NCI-H1092 (cell line): ENCODE measurements around the gene F11R.
A peak's percentile ranks its signal among the peaks of the same experiment; 100 is the strongest.
"Not testable (repeated sequence)": the region's sequence is repeated elsewhere in the genome, so short reads cannot be mapped to it uniquely, and the experiment has no call there.

Experiments
- DNase-seq: peaks from one replicate; lab custom pipeline; 2025; lab: John Stamatoyannopoulos, UW

Gene F11R

DNA sequence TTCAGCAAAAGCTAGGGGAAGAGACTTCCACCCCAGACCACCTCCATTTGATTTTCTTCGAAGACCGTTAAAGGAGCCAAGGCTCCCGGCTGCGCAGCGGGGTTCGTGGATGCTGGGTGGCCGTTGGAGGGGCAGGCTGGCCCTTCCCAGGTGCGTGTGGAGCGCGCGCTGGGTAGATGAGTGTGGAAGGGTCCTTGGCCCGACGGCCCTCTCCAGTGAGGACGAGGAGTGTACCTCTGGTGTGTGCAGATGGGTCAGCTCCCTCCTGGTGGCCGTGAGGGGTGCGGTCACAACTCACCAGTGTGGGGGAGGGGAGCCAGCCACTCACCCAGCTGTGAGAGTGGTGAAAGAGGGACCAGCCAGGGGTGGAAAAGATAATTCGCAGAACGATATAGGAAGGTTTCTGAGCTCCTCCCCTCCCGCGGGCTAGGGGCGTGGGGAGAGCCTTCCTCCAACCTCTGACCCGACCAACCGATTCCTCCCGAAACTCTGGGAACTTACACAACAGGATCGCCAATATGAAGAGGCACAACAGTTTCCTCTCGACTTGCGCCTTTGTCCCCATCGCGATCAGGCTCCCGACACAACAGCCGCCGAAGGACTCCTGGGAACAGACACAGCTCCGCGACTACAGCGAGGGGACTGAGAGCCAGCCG, at the start of gene F11R:
F11R (minus strand) TSS at position 644 of the 656 bp plus-strand sequence; CDS start at position 565, 79 bp downstream.
- DNase-seq = peak; percentile 22

DNA sequence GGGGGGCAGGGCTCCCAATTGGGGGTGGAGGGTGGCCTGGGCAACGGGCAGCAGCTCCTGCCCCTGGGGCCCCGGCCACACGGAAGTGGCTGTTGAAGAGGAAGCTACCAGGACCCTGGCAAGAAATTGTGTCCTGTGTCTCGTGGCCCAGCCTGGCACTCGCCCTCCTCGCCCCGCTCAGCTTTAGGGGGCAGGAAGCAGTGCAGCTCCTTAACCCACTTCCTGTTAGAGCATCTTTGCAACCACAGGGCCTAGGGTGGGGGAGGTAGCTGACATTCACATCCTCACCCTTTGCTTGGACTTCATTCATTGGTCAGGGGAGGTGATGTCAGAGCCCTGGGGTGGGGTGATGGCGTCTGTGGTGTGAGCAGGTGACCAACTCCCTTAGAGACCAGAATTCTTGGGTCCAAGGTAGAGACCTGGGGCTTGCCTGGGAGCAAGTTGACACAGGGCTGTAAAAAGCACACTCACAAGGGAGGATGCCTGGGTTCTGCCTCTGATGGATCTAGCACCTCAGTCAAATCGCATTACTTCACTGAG, 48.8 kb upstream of the F11R start, which contains the start of gene ARHGAP30:
ARHGAP30 (minus strand) TSS at position 161 of the 540 bp plus-strand sequence. CDS start 267 bp downstream, outside the sequence.
- no peak for DNase-seq

DNA sequence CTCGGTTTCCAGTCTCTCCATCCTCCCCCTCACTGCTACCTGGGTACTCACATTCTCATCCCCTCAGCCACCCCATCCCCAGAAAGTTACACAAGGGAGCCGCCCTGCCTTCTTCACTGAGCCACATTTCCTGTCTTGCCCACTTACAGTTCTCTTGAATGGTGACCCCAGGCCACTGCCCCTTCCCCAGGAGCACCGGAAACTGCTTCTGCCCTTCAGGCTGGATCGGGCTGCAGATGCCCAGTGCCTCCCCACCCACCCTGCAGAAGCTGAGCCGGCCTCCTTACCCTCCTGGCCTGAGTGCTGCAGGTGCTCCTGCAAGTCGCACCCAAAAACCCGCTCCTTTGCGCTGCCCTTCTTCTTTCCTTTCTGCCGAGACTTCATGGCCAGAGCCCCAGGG, 48.3 kb upstream of the F11R start:
- no peak for DNase-seq

DNA sequence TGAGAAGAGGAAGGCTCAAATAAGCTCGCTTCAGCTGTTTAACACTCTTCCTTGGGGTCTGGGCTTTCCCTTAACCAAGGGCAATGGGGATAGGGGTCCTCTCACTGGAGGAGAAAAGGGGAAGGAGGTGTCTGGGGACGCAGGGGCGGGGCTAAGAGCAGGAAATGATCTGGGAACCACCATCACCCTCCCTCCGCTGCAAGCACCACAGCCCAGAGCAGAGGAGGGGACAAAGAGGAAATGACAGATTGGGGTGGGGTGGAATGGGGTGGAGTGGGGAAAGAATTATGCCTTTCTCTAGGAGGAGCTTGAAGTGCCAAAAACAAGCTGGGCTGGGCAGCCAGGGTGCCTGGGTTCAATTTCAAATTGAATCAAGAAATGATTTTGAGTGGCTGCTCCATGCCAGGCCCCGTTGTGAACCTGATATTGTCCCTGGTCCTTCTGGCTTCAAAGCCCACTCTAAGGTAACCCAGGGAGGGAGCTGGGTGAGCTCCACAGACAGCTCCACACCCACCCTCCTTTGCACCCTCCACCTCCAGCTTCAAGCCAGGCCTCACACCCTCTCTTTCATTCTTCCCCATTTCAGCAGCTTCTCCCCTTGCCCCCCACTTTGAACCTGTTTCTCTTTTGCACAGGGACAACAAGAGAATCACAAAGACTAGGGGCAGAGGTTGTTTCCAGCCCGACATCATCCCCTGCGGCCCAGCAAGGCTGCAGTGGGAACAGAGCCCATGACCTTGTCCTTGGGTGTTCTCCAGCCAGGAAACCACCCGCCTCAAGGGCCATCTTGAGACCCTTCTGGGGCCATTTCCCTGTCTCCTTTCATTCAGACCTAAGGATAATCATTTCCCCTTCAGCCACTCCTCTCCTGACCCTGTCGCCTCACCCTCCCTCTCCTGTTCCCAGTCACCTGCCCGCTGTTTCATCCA, 47.6 kb upstream of the F11R start:
- no peak for DNase-seq

DNA sequence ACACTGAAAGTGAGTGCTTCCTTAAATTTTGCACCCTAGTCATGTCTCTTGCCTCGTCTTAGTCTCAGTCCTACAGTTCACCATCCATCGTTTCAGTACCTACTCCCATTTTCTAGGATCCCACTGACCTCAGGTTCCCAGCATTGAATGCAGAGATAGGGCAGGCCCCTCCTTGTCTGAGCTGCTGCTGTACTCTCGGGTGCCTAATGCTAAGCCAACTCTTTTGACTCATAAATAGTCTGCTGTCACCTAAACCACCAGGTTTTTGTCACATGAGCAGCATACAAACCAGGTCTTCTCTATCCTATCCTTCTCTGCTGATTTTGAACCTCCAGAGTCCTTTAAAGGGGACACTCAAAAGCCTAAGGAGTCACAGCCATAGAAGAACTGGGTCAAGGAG, 45.7 kb upstream of the F11R start:
- DNase-seq = no peak

DNA sequence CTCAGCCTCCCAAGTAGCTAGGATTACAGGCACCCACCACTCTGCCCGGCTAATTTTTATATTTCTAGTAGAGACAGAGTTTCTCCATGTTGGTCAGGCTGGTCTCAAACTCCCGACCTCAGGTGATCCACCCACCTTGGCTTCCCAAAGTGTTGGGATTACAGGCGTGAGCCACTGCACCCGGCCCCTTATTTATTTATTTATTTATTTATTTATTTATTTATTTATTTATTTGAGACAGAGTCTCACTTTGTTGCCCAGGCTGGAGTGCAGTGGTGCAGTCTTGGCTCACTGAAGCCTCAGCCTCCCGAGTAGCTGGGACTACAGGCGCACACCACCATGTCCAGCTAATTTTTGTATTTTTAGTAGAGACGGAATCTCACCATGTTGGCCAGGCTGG, 44.7 kb upstream of the F11R start:
- DNase-seq = not testable (repeated sequence)

DNA sequence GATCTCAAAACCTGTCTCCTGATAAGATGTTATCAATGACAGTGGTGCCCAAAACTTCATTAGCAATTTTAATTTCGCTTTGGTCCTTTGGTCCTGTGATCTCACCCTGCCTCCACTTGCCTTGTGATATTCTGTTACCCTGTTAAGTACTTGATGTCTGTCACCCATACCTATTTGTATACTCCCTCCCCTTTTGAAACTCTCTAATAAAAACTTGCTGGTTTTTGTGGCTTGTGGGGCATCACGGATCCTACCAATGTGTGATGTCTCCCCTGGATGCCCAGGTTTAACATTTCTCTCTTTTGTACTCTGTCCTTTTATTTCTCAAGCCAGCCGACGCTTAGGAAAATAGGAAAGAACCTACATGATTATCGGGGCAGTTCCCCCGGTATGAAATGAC, 43.0 kb upstream of the F11R start:
- not testable (repeated sequence) for DNase-seq

DNA sequence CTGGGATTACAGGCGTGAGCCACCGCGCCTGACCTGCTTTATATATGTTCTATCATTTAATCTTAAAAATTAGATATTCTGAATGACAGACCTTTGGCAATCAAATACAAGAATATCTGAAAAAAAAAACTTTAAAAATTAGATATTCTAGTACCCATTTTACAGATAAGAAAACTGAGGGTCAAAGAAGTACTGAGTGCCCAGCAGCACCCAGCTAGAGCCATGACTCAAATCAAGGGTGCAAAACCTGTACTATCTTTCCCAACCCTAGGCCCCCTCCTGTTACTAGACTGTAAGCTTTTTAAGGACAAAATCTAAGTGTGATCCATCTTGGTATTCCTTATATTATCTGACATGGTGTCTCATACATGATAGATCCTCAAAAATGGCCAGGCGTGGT, 40.5 kb upstream of the F11R start:
- DNase-seq = no peak

DNA sequence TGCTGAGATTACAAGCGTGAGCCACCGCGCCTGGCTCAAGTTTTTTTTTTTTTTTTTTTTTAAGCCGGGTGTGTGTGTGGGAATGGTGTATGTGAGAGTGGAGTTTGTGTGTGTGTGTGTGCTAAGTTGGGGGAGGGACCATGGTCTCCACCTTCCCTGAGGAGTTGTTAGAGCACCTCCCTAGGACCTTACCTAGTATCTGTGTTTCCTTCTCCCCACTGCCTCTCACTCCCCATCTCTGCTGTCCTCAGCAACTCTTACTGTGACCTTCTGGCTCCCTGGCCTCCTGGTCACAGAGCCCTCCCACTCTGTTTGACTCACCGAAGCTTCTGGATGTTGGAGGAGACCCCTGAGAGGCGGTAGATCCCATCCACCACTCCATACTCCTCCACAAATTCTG, 38.3 kb upstream of the F11R start:
- no peak for DNase-seq

DNA sequence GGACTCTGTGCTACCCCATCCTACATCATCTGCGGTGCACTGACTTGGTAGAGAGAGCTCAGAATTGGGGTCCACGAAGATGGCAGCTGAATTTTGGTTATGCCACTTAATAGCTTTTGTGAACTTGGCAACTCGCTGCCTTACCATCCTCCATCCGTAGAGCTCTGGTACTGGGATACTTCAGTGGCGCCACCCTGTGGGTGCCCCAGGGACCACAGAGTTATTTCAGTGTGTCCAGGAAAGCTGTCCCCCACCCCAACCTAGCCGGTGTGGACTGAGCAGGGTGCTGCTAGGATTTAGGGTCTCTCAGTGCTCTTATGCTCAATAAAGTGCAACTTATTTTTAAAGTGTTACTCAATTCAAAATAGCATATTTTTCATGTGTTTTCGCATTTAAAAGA, 33.9 kb upstream of the F11R start:
- DNase-seq = no peak

DNA sequence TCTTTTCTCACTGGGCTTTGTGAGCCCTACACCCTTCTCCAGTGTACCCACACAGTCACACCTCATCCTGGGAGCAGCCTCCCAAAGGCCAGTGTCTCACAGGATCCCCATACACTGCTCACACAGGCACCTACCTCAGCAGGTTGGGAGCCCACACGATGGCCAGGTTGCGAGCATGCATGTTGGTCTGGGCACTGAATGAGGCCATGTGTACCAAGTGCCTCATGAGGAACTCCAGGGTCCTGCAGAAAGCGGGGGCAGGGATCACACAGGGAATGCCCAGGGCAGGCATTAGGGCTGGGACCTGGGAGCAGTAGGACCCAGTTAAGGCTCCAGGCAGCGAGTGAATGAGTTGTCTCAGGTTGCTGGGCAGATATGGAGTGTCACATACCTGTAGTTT, 33.3 kb upstream of the F11R start:
- DNase-seq = no peak

DNA sequence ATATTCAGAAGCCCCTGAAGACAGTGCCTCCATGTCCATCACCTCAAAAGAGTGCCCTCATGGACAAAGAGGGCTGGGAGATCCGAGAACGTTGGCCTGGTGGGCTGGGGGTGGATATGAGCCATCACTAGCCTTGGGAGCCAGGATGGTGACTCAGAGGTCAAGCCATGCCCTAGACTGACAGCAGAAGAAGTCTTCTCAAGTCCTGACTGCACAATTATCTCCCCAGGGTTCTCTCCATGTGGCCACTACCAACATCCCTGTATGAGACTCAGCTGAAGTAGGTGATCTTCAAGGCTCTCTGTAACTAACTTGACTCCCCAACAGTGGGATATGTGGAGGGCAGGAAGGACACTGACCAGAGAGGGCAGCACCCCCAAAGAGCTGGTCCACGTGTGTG, 31.9 kb upstream of the F11R start:
- DNase-seq = no peak

DNA sequence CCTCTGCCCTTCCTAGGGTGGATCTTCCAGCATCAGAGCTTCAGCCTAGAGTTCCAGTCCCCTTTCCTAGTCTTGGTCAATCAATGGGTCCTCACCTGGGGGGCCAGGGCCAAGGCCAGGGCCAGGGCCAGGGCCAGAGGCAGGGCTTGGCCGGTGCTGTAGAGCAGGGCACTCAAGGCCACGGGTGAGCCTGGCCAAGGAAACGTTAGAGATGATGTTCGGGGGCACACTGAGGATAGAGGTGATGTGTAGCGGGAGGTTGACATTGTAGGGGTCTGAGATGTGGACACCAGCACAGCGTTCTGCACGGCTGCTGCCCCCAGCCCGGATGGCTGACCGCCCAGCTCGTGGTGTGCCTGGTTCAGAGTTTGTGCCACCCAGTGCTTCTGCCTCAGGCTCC, 30.3 kb upstream of the F11R start:
- no peak for DNase-seq

DNA sequence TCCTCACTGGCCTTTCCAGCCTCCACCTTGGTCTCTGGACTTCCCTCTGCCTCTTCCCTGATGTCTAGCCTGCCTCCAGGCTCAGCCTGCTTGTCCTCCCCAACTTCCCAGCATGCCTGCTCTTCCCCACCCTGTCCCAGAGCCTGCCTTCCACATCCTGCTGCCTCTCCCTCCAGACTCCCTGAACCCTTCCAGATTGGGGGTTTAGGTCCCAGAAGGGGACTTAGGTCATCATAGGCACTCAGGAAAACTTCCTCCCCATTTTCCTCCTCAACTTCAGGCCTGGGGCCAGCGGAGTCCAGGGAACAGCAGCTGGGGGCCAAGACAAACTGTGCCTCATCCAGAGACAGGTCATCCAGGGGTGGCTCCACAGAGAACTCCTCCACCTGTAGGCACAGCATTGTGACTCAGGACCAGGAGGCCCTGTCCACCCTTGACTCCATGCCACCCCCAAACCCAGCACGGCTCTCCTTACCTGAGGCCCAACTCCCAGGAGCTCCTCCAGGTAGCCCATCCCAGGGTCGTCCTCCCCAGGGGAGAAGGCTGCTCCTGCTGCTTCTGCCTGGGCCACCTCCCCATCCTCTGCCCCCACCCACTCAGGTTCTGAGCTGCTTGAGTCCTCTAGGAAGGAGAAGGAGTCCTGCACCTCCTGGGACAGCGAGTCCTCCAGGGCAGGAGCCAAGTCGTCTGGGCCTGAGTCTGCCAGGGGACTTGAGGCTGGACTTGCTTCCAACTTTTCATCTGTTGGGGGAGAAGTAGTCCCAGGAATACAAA, 28.2 kb upstream of the F11R start:
- DNase-seq = no peak

DNA sequence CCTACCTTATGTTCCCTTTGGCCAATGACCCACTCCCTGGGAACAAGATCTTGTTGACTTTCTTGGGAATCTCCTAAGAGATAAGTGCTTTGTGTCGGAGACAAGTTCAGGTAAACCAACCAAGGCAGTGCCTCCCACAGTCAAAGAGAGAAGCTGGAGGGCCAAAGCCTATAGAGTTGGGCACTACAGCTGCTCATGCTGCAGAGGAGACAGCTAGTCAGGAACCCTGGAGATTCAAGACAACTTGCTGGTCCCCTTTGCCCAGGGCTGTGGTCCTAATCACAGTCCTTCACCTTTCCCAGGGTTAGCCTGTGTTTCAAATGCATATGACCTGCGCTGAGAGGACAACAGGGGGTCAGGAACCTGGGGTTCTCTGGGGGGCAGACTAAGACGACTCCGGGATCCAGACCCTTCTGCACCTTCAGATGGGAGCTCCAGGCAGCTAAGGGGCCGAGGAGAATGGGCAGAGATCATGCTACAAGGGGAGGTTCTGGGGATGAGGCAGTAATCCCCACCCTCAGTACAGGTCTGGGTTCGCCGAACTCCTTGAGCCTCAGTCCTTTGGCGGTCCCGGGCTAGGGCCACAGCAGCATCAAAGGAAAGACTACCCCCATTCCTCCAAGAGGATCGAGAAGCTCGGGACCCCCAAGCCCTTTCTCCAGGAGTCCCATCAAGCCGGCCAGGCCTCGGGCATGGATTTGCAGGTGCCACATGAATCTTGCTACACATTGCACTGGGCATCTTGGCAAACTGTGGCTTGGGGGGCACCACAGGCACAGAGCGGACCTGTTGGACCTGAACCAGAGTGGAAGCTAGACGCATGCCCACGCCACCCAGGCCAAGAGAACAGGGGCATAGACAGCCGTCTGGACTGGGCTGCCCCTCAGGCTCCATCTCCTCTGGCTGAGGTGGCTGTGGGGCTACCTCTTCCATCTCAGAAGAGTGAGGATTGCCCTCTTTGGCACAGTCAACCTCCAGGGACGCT, 26.8 kb upstream of the F11R start:
- DNase-seq = no peak

DNA sequence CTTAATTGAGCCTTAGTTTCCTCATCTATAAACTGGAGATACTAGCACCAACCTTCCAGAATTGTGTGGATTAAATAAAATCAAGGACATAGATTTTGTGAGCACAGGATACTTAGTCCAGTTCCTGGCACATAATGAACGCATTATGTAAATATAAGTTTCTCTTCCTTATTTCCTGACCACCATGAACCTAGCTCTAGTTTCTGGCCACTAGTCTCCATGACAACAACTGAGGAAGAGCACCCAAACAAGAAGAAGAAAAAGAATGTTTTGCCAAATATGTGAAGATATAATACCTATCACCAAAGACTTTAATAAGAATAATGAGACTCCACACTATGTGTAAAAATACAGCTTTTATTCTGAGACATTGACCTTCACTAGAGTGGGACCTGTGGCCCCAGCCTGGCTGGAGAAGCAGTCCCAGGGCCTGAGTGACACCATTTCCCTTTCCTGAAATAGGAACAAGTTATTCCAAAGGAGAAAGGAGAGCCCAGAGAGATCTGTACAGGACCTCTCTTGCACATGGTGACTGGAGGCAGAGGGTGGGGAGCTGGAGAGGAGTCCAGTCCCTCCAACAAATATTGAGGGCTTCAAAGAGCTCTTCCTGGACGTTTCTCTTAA, 25.8 kb upstream of the F11R start:
- DNase-seq = no peak

DNA sequence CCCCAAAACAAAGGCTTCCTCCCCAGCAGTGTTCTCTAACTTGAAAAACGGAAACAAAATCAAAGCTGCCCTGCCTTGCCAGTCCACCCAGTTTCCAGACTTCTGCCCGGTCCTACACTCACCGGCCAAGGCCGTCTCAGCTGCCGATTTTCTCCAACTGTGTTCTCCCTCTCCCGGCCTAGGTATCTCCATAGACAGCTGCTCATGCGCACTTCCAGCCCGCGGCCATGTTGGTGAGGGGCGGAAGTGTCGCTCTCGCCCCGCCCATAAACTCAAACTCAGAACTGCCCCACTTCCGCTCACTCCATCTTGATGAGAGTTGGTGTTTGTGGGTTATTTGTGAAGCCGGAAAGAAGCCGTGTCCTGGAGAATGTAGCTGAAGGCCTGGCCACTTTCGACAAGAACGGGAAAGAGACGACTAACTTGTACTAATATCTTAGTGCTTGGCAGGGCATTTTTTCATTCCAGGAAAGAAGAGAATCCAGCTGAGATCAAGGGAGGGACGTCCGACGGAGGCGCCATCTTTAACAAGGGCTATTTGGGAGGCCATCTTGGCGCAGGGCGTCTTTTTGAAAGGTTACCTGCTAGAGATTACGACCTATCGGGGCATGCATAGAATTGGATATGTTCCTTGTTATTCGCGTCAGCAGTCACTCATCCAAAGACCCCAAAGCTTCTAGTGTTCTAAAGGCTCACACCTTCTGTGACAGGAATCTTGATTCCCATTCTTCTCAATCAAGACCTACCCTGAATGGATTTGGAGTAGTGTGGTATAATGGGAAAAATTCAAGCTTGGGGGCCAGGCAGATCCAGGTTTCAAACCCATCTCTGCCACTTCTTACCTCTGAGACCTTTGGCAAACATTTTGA, 25.0 kb upstream of the F11R start, which contains the start of gene USF1:
USF1 (minus strand) TSS at position 242 of the 869 bp plus-strand sequence. CDS start 2,702 bp downstream, outside the sequence.
- DNase-seq = peak; percentile 96

DNA sequence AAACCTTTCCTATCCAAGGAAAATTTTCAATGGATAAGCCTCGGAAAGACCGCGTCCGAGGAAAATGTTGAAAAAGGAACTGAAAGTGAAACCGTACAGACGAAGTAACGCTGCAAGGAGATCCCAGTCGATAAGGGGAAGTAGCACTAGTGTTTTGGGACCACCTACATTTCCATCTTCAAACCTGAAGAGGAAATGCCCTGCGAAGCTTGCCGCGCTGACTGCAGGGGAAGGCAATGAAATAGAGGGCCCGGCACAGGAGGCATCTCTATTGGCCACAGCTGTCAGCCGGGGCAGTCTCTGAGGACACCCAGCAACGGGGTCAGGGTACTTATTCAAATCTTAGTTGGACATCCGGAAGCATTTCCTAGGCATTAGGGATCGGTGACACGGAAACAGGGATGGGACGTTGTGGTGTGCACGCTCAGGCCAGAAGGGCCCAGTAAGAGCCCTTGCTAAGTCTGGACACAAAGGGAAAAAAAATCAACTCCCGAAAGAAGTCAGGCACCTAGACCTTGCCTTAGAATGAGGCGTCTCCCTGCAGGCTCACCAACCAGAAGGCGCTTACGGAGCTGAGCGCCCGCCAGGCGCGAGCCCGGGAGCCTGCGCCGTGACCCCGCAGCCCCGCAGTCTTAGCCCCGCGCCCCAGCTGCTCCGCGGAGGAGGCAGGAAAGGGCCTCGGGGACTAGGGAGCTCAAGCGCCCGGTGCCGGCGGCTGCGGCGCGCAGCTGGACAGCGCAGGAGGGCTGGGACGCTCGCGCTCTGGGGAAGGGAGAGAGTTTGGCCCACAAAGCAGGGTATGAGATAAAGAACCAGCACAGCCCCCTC, 24.2 kb upstream of the F11R start:
- peak; percentile 24 for DNase-seq
